Measurements from ENCODE around the gene LAMC2.

LAMC2 gene

DNA sequence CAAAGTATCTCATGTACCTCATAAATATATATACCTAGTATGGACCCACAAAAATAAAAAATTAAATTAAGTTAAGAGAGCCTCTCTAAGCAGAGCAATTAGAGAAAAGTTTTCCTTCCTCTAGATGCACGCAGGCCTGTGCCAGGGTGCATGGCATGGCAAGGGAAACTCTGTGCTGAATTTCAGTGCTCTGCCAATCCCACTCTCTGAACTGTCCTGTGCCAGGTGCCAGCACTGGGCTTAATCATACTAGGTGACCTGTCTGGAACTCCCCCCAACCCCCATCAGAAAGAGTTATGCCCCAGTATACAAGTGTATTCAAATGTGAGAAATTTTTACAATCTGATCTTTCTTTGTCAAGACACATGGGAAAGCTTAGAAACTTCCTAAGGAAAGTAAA is 10.4 kb upstream of the LAMC2 start:
- no peak for DNase-seq

DNA sequence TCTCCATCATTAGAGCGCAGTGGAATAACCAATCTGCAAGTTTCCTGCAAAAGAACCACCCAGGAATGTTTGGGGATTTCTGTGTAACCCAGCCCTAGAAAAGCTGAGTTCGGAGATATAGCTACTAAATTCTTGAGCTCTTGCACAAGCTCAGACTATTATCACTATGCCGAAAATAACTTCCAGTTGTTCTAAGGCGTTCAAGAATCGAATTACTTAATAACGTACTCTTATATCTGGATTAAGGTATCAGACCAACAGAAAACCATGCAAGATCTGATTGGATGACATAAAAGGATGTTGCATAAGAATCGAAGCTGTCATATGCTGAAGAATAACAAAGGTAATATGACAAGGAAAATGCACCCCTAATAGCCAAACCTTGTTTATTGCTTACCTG is 7.5 kb upstream of the LAMC2 start:
- no peak for DNase-seq

DNA sequence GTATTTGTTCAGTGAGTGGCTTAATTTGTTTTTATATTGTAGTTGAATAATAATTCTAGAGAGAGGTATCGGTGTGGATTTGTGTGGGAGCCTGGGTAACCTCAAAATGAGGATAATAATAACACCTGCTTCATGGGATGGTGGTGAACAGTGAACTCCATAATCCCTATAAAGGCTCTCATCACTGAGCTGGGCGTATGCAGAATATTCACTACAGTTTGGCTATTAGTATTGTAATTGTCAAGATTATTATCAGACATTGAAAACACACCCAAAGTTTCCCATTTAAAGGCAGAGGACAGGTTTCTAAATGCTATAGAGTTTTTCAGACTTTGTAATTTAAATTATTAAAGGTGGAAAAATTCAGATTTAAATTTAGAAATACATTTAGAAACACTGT is 7.0 kb upstream of the LAMC2 start:
- no peak for DNase-seq

DNA sequence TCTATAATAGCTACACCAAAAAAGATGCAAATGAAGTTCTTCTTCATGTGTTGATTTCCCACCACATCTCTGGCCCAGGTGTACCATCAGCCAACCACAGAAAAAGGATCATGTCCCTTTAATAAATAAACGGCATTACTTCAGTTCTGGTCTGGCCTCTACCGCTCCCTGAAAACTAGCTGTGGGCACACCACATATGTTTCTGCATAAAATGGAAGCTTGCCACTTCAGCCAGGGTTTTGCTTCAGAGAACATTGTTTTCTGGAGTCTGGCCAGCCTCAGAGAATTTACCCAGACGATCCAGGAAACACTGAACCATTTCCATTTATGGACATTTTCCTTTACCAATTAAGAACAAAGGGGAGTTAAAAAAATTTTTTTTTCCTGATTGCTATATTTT is 5.8 kb upstream of the LAMC2 start:
- DNase-seq = no peak

DNA sequence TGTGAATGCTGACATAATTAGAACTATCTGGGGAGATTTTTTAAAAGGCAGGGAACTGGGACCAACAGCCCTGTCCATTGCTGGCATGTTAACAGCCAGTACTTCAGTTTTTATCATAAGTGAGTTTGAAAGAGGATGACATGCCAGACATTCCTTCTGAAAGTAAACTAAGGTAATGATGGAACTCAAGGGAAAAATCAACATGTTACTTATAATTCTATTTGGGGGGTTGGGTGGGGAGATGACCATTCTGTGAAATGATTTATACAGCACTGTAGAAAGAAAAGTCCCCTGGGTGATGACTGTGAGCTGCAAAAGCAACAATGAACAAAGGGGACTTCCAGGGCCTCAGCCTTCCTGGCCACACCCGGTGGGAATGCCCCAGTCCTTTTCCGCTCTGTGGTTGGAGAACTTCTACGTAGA is 5.4 kb upstream of the LAMC2 start:
- no peak for DNase-seq

DNA sequence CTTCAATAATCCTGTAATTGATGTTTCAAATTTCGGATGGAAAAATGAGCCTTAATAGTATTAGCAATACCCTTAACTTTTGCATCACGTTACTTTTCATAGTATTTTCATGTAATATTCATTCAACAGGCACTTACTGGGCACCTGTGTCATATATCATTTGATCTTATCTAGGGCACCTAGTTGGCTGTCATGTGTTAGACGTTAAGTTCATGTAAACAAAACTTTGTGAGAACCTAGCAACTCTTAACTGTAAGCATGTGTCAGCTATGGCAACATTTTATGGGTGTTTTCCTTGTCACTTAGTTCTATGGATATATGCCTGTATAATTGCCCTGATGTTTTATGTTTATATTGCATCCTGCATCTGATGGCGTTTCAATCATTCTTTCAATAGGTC is 777 bp downstream of the LAMC2 start:
- DNase-seq = no peak

DNA sequence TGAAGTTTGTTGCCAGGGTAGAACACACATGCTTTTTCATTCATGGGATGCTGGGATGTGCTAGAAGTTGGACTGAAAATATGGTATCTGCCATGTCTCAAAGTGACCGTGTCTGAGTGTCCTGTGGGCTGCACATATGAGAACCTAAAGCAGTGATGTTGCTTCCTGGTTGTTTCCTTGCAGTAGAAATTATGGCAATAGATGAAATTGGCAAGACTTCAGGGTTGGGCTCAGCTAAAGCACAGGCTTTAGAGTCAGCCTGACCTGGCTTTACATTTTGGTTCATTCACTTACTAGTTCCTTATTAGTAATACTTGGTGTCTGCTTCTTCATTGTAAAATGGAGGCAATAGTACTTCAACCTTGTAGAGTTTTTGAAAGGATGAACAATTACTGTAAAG is 2.2 kb downstream of the LAMC2 start:
- no peak for DNase-seq

DNA sequence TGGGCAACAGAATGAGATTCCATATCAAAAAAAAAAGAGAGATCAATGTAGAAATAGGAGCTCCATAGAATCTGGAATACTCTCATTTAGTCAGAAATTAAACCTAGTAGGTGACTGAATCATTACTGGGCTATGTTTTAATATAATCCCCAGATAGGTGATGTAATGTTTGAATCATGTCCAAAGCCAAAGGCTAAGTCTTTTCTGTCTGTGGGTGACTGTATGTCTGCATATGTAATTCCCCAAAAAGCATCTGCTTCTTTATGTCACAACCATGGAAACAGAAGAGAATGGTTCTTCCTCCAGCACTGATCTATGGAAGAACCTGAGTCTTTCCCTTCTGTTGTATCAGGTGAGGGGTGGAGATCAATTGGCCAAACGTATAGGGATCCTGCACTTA is 5.8 kb downstream of the LAMC2 start:
- no peak for DNase-seq

DNA sequence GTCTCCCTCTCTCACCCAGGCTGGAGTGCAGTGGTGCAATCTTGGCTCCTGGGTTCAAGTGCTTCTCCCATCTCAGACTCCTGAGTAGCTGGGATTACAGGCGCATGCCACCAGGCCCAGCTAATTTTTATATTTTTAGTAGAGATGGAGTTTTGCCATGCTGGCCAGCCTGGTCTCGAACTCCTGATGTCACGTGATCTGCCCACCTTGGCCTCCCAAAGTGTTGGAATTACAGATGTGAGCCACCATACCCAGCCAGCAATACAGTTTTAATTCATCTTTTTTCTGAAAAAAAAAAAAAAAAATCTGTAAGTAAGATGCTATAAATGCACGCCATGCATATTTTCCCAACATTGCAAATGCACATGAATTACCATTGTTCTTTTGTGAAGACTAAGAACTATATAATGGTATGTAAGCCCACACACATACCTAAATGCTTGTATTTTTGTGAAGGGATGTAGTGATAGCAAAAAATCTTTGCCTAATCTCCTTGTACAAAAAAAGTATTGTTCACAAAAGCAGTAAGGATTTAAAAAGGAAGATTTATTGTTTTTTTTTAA is 8.0 kb downstream of the LAMC2 start:
- DNase-seq = no peak

DNA sequence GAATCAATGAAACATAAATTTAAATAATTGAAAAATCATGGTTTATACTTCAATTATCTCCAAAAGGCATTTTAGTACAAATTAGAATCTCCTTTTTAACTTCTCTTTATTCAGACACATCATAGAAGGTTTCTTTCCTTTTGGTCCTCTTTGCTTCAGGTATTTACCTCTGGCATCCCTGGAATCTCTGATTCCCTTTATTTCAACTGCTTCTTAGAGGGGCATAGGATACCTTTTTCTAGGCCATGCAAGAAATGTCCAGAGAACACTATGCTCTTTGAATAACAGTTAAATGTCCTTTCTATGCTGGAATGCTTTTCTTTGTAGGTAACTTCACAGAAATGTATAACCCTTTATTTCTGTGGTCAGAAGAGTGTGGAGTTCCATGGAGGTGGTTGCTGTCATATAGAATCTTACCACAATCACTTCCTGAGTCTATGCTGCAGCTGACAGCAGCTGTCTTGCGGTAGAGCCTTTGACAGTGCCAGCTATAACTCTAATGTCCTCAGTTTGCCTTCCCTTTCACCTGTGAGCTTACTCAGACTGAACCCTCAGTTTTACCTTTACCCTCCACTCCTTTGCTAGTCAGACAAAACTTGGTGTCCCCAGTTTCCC is 8.6 kb downstream of the LAMC2 start:
- peak; percentile 11 for DNase-seq

DNA sequence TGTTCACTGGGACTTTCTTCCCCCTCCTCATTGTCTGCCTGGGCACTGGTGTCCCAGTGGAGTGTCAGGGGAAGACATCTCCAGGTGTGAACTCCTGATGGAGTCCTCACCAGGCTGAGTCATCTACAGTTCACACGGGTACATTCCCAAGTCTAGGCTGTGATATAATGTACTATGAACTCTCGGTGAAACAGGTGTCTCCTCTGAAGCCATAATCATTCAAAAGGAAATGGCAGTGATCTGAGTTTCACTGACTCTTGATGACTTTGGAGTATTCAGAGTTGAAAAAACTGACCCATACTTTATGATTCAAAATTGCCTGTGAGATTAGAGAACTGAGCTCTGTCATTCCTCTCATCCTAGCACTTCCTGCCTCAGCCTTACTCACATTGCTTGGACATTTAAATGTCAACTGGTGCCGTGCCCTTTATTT is 9.1 kb downstream of the LAMC2 start:
- DNase-seq = no peak

DNA sequence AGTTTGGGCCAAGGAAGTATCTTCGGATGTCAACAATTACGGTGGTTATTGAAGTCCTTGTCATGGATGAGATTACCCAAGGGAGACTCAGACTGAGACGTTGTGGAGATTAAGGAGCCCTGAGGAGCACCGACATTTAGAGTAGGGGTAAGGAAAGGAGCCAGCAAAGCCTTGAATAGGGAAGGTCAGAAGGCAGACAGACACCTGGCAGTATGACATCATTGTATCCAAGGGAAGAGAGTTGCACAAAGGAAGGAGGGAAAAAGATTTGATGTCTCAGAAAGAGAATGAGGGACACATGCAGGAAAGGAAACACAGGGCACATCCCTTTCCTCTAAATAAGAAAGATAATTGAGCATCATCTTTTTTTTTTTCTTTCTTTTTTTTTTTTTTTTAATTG is 11.7 kb downstream of the LAMC2 start:
- DNase-seq = no peak

DNA sequence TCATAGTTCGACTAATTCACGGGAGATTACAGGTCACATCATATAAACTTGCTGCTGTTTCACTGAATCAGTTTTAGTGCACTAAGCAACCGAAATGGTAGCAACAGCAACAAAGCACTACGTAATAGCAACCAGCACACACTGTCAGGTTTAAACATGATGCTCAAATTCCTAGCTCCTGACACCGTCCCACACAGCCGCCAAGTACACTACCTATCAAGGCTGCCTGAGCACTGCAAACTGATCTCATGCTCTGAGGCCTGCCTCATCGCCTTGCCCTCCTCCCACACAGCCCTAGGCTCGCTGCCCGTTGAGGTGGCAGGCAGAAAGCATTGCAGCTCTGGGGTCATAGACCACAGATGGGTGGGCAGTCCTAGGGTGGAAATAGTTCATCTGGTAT is 12.4 kb downstream of the LAMC2 start:
- DNase-seq = no peak

DNA sequence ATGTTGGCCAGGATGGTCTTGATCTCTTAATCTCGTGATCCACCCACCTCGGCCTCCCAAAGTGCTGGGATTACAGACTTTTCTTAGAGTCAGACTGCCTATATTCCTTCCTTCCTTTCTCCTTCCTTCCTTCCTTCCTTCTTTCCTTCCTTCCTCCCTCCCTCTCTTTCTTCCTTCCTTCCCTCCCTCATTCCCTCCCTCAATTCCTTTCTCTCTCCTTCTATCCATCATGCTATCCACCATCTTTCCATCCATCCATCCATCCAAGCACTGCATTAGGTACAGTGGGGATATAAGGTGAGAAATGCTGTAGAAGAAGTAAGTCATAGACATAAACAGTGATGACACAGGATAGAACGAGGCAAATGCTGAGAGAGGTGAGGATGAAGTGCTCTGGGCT is 13.2 kb downstream of the LAMC2 start:
- DNase-seq = no peak

DNA sequence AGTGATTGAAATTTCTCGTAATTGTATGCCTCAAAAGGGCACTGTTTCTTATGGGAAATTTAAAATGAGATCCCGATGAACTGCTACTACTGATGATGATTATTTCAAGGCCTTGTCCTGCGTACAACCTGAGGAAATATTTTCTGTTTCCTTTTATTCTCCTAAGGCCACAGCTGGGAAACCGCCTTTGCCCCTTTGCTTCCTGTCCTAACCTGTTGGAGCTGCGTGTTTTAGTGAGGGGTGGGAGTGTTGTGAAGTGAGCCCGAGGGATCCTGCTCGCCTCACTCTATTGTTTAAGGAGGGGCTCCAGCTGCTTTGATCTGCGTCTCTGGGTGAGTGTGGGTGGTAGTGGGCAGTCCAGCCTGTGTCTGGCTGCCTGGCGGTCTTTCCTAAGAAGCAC is 14.4 kb downstream of the LAMC2 start:
- DNase-seq = no peak

DNA sequence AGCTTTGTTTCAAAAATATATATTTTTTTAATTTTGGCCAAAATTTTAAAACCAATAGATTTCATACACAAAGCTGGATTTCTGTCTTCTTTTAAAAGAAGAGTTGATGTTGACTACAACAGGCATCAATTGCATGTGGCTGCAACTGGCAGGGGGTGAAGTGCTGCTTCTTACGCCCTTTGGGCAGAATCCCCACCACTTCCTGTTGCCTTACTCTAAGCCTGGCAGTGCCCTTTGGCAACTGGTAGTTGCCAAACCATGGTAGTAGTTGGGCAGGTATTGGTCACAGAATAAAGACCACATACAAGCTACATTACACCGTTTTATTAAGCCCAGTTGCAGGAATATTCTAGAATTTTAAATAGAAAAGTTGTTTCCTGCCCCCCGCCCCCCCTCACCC is 17.0 kb downstream of the LAMC2 start:
- DNase-seq = no peak

DNA sequence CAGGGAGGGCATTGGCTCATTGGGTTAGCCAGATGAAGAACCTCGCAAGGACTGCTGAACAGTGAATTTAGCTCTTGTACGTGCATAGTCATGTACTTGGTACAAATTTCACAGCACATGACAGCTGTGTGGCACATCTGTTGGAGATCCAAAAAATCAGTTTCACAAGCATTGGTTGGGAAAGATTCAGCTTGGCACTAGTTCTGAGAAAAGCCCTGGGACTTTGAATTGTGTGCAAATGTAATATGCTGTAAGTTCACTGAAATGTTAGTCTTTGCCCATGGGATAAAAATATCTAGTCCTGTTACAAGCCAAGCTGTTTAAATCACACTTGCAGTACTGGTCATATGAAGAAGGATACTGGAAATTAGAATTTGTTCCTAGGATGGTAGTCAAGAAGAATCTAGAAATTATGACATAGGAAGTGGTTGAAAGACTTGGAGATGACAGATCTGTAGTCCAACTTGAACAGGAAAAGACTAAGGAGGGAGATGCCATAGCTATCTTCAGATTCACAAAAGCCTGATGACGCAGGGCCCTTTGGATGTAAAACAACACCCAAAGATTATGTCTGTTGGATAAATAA is 19.2 kb downstream of the LAMC2 start:
- no peak for DNase-seq

DNA sequence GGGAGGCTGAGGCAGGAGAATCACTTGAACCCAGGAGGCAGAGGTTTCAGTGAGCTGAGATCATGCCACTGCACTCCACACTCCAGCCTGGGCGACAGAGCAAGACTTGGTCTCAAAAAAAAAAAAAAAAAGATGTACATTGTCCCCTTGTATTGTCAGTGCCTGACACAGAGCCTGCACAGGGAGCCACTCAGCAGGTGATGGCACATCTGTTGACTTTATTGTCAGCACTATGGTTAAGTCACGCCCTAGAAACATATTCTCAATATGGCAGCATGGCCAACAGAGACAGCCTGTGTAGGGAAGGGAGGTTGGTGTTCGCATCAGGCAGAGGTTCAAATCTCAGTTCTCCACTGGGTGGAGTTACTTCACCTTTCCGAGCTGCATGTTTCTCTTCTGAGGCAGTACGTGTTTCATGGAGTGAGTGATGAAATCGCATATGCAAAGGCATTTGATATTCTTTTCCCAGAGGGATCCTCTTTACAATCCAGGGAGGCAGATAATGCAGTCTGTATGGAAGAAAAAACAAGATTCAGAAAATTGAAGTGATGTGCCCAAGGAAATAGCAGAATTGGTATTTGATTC is 20.6 kb downstream of the LAMC2 start:
- no peak for DNase-seq

DNA sequence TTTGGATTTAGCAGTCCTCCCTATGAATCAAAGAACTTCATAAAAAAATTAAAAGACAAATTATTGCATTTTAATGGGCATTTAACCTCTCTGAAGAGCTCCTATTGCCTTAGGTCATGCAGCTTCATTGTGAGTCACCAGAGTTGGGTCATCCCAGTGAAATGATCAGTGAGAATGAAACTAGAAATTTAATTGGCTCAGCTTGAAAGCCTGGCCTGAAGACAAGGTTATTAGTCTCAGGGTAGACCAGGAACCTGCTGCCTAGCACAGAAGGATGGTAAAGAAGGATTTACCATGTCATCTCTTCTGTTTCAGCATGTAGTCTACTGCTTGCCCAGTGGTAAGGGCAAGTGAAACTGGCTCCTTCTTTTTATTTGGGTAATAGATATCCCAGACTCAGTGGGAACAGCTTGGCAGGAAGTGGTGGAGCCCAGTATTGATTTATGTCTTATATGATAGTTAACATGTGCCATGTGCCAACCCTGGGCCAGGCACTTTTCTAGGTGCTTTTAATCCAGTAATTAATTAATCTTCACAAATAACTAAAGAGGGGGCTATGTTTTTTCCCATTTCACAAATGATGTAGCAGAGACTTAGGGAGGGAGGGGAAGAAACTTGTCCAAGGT is 23.6 kb downstream of the LAMC2 start:
- DNase-seq = no peak

DNA sequence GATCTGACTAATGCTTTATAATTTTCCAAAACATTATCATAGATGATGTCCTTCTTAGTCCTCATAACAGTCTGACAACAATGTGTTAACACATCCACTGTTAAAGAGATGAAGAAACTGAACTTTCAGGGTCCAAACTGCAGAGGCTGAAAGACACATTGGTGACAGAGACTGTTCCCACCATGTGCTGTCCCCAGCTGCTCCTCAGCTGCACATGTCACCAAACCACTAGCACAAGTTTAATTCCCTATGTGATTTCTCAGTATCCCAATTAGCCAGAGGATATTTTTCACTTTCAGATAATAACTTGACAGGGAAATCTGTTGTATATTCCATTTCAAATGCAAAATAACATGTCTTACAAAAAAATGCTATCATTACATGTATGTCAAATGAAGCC is 24.6 kb downstream of the LAMC2 start:
- DNase-seq = no peak

DNA sequence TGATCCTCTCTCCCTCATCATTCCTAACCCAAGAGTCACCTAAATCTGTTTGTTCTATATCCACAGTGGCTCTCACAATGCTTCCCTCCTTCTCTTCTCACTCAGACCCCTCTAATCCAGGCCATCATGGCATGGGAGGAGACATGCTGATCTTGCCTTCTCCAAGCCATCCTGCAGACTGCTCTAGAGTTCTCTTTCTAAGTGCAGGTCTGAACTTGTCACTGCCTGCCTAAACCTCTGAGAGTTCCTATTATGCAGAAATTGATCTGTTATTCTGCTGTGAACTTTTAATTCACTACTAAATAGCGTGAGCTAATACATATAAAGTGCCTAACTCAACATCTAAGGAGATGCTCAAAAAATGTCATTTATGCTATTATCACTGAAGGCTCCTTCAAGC is 26.8 kb downstream of the LAMC2 start:
- DNase-seq = no peak

DNA sequence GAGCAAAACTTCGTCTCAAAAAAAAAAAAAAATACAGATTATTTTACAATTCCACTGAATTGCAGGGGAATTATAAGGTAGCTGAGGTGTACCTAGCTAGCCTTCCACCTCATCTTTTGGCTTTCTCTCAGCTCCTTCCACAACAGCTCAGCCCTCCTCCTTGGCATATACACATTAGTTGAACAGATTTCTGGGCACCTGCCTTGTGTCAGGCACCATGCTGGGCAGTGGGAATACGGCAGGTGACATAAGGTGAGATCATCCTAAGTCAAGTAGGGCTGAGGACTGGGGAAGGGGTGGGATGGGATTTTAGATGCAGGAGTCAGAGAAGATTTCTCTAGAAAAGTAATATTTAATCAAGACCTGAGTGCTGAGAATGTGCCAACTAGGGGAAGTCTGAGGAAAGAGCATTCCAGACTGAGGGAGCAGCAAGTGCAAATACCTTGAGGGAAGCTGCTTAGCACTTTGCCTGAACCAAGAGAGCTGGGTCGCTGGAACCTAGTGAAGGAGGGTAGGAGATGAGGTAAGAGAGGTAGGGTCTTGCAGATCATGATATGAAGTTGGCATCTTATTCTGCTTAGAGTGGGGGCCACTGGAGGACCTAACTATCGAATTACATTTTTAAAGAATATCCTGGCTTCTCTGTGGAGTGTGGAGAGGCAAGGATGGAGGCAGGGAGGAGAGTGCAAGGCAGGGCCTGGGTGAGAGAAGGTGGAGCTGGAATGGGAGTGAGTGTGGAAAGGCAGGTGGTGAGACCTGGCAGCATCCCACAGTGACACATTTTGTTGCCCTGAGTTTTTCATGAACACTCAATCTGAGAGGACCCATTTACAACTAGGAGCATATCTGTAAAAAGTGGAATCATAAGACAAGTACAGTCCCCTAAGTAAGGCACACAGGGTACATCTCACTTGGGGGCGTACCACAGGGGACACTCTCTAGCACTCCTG is 28.2 kb downstream of the LAMC2 start:
- no peak for DNase-seq
